Iris pigment epithelial cell (primary cell): Measurements from ENCODE around the gene LDLRAD4.

Experiments used
- DNase-seq: peaks from one replicate; pipeline ENCODE4 v3.0.0-alpha.2; 2011; ENCODE audit warnings: low read depth

The LDLRAD4 gene

DNA sequence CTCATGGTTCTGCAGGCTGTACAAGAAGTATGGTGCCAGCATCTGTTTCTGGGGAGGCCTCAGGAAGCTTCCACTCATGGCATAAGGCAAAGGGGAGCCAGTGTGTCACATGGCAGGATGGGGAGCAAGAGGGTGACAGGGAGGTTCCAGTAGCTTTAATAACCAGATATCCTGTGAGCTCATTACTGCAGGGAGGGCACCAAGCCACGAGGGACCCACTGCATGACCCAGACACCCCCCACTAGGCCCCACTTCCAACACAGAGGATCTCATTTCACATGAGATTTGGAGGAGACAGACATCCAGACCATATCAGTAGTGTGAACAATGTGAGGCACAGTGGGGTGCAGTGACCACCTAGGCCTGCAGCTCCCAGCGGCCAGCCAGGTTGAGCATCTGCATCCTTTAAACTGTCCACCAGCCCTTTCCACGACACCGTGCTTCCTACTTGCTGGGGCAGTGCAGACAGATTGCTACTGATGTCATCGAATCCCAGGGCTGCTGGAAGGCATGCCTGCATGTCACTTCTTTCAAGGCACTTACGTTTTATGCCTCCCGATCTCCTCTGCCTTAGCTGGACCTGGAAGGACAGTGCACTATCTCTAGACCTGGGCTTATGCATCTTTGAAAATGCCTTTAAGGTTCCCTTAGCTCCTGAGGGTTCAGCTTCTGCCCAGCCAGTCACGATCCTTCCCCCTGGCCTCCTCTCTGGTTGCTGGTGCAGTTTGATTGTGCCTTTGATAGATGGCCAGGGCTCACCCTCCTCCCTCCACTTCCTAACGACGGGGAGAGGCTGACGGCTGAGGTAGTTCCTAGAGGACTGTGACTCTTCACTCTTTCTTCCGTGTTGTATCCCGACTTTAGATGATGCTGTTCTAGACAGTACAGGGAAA, 333.5 kb downstream of the LDLRAD4 start:
- no peak for DNase-seq

GRCh38 chr18:13553449-13553848, 334.9 kb downstream of the LDLRAD4 start:
- no peak for DNase-seq

DNA sequence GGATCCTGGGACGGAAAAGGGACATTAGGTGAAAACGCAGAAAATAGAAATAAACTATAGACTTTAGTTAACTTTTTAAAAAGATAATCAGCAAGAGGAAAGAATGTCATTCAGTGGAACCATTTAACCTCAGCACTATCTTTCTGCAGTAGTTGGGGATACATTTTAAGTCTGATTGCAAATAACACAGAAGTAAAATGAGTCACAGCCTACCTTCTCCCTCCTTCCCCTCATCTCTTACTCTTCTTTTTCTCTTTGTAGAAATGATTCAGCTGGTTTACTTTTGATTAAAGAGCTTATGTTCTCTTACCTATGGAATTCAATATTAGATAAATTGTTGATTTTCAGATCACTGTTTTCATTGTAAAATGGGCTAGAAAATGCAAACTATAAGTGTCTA, 336.6 kb downstream of the LDLRAD4 start:
- no peak for DNase-seq

GRCh38 chr18:13555865-13556264, 337.3 kb downstream of the LDLRAD4 start:
- DNase-seq, result no peak

- DNase-seq, result no peak
Measured at GRCh38 chr18:13556502-13556901, 337.9 kb downstream of the LDLRAD4 start.

GRCh38 chr18:13558124-13558523, 339.6 kb downstream of the LDLRAD4 start:
- DNase-seq, result peak; percentile 32

DNA sequence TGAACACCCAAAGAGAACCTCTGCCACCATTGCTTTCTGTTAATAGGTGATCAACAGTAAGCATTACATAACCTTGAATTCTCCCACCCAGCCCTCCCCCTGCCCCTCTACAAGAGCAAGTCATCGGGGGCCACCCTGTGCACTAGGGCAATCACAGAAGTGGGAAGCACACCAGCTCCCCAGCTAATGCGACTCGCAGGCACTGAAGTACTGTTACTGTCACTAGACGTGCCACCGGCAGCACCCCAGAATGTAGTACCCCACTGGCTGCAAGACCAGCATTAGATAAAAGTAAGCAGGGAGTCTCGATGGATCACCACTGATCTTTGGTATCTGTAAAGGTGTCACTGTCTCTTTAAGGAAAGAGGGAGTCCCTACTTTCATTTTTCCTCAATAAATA, 340.2 kb downstream of the LDLRAD4 start:
- no peak for DNase-seq

- no peak for DNase-seq
Measured at GRCh38 chr18:13559754-13560153, 341.2 kb downstream of the LDLRAD4 start.

- no peak for DNase-seq
Measured at GRCh38 chr18:13560306-13560705, 341.7 kb downstream of the LDLRAD4 start.

- no peak for DNase-seq
Measured at GRCh38 chr18:13562494-13563029, 344.0 kb downstream of the LDLRAD4 start.

- no peak for DNase-seq
Measured at GRCh38 chr18:13563390-13563805, 344.8 kb downstream of the LDLRAD4 start.

GRCh38 chr18:13564579-13564978, 346.0 kb downstream of the LDLRAD4 start:
- DNase-seq, result no peak

DNA sequence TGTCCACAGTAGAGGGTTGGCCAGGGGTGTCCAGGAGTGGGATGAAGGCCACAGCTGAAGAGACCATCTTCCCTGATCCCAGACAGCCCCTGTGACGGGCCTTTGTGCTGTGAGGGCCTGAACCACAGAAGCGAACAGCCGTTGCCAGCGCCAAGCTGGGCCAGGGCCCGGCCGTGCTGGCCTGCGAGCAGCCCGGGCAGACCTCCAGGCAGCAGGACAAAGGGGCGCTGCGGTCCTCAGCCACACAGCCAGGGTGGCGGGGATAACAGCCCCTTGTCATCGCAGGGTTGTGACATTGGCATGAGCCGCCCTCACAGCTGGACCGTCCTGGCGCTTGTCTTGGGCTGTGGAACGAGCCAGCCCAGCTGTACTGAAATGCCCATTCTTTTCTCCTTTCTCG, 346.7 kb downstream of the LDLRAD4 start:
- DNase-seq, result no peak

DNA sequence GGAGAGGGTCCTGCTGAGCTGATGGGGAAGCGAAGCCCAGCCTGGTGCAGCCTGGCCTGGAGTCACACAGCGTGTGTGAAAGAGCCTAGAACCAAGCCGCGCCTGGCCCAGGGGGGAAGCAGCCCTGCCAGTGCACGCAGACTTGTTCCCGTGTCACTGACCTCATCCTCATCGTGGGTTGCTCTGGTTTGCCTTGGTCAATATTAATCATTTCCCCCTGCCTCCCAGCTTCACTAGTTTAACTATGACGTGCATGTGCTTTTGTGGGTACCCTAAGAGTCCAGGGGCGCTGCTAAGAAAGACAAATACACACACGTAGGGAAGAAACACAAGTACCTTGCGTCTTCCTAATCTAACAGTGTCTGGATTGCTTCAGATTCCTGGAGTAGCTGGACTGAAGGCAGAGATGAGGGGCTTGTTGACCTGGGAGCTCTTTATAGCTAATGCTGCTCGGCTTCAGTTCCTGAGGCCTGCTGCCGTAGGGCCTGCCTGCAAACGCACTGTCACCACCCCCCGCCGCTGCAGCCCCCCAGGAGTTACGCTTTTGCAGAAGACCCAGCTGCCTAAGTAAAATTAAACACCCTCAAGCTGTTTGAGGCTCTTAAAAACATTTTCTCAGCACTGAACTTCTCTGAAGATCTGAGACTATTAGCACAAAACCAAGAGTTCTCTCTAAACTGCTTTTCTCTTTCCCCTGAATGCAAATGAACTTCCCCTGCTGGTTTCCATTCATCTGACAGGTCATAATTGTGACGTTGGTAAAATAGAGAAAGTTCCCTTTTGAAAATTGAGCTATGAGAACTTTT, 348.6 kb downstream of the LDLRAD4 start:
- DNase-seq, result no peak

GRCh38 chr18:13568443-13569392, 350.2 kb downstream of the LDLRAD4 start:
- DNase-seq, result no peak

- no peak for DNase-seq
Measured at GRCh38 chr18:13570216-13570615, 351.7 kb downstream of the LDLRAD4 start.

DNA sequence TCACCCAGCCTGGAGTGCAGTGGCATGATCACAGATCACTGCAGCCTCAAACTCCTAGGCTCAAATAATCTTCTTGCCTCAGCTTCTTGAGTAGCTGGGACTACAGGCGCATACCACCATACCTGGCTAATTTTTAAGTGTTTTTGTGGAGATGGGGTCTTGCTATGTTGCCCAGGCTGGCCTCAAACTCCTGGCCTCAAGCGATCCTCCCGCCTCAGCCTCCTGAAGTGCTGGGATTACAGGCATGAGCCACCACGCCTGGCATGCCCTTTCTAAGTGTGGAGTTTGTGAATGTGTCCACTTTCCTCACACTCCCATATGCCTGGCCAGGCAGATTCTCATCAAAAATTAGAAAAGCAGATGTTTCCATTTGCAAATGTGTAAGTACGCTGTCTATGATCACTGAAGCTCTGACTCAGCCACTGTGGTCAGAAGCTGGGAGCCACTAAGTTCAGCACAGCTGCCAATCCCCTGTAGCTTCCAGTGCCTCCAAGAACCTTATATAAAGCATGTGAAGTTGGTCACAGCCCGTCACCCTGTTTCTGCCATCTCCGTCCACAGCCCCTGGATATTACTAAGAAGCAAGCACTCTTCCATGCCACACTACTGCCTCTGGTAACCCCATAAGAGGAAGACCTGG, 352.4 kb downstream of the LDLRAD4 start:
- DNase-seq, result peak; percentile 14

- no peak for DNase-seq
Measured at GRCh38 chr18:13572148-13572547, 353.6 kb downstream of the LDLRAD4 start.

GRCh38 chr18:13572721-13573120, 354.2 kb downstream of the LDLRAD4 start:
- DNase-seq, result no peak

GRCh38 chr18:13573750-13574149, 355.2 kb downstream of the LDLRAD4 start:
- DNase-seq, result no peak

DNA sequence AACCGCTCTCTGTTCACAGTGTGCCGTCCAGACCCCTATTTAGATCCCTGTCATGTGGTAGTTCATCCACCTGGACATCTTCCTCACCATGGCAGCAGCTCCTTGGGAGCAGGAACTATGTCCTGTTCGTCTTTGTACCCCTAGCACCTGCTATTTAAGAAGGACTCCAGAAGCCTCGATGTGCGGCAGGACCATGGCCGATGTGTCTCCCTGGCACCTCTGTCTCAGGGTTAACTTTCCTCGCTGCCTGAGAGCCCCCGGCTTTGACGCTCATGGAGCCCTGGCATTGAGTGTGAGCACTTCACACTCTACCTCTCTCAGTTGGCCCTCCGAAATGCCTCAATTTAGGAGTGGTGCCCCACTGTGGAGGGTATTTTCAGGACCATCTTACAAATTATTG, 355.8 kb downstream of the LDLRAD4 start:
- DNase-seq, result no peak
